Activated effector memory CD4-positive, alpha-beta T cell treated with Interleukin-2 at 50 U/mL for 16 hours (primary cell): ENCODE results near the gene THOC6.

Source experiments
- DNase-seq: peaks from one replicate; pipeline ENCODE4 v3.0.0-alpha.2; 2020

Gene THOC6

GRCh38 chr16:3023669-3024478 is at the start of gene THOC6, which contains the start of gene HCFC1R1:
THOC6 (plus strand) TSS chr16:3024035; CDS start chr16:3024327, 292 bp downstream.
HCFC1R1 (minus strand) TSS chr16:3023942; CDS start chr16:3023941, 1 bp downstream.
- DNase-seq, result peak; percentile 93

DNA sequence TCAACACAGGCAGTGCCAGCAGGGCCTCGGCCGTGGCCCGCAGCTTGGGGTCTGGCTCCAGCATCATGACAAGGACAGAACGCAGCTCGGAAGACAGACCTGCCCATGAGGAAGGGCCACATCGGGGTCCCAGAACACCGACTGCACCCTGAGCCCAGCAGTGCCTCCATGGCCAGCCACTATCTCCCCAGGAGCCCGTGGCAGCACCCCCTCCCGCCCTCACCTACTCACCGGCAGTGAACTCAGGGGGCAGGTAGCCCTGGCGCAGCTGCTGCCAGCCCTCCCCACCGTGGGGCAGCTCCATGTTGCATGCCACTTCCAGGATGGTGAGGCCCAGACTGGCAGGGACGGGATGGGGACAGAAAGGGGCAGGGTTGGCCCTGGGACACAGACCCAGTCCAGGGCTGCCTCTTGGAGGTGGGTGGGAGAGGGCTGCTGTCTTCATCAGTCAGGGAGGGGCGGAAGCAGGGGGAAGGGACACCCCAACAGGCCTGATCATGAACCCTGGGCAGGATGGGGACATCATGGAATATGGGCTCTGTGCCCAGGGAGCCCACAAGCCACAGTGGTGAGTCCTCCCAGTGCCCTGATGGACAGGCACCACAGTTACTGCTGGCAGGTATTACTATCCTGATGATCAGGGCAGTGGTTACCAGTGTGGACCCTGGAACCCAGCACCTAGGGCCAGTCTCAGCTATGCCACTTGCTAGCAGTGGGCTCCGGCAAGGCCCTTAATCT is 49.3 kb upstream of the THOC6 start:
- no peak for DNase-seq

DNA sequence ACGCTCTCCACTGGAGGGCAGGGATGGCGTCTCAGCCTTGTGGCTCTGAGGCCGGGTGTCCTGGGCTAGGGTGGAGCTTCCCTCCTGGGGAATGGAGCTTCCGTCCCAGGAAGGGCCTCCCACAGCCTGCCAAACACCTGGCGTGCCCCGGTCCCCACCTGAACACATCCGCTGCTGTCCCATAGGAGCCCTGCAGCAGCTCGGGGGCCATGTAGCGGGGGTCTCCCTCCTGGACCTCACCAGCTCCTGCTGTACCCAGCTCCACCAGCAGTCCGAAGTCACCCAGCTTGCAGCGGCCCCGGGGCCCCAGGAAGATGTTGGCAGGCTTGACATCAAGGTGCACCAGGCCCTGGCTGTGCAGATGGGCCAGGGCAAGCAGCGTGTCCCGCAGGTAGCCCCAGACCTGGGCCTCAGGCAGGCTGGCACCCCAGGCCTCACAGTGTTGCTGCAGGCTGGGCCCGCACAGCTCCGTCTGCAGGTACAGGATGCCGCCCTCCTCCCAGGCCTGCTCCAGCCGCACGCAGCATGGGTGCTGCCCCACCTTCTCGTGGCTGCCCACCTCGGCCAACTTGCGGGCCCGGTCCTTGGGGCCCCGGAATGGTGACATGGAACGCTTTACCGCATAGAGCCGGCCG is 48.6 kb upstream of the THOC6 start:
- DNase-seq, result no peak

- no peak for DNase-seq
Measured at GRCh38 chr16:2976201-2976600, 47.6 kb upstream of the THOC6 start.

- DNase-seq, result no peak
Measured at GRCh38 chr16:2976673-2977072, 47.2 kb upstream of the THOC6 start.

GRCh38 chr16:2977440-2977839 is 46.4 kb upstream of the THOC6 start:
- DNase-seq, result no peak

DNA sequence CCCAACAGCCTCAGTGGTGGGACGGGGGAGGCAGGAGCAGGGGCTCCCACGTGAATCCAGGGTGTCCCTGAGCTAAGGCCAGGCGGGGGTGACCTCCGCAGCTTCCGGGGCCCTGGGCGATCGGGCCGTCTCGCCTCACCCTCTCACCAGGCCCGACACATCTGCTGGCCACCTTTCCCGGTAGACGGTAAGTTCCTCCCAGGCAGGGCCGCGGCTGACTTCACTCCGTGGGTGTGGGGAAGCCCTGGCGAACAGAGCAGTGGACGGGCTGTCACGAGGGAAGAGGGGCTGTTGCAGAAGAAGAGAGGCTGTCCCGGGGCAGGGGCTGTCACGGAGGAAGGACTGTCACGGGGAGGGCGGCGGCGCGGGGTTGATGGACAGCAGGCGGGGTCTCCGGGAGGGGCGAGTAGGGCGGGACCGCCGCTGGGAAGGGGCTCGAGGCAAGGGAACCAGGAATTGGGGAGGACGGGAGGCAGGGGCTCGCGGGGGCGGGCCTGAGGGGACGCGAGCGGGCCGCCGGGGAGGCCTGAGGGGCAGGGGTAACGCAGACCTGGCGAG is 44.1 kb upstream of the THOC6 start:
- no peak for DNase-seq

GRCh38 chr16:2980227-2981176 is 43.3 kb upstream of the THOC6 start, which contains the start of gene PKMYT1:
PKMYT1 (minus strand) TSS chr16:2980446; CDS start chr16:2979657, 789 bp downstream.
- peak; percentile 93 for DNase-seq

- no peak for DNase-seq
Measured at GRCh38 chr16:2981177-2981898, 42.5 kb upstream of the THOC6 start.

- DNase-seq, result no peak
Measured at GRCh38 chr16:2981899-2982250, 42.0 kb upstream of the THOC6 start.

DNA sequence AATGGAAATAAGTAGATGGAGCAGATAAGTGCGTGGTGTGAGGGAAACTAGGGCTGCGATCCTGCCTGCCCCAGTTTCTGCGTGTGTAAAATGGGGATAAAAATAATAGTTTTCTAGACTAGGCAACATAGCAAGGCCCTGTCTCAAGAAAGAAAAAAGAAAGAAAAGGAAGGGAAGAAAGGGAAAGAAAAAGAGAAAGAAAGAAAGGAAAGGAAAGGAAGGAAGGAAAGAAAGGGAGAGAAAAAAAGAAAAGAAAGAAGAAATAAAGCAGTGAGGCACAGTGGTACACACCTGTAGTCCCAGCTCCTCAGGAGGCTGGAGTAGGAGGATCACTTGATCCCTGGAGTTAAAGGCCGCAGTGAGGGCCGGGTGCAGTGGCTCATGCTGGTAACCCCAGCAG is 41.4 kb upstream of the THOC6 start:
- DNase-seq, result no peak

DNA sequence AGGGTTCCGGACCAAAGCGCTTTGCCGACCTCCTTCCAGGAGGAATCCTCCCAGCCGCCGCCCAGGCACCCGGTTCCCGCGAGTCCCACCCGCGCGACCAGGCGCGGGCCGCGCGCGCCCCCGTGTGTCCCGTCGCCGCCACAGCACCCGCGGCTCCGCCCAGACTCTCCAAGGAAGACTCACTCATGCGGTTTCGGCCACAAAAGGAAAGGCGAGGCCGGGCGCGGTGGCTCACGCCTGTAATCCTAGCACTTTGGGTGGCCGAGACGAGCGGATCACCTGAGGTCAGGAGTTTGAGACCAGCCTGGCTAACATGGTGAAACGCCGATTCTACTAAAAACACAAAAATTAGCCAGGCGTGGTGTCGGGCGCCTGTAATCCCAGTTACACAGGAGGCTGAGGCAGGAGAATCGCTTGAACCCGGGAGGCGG is 40.1 kb upstream of the THOC6 start:
- DNase-seq, result peak; percentile 57

DNA sequence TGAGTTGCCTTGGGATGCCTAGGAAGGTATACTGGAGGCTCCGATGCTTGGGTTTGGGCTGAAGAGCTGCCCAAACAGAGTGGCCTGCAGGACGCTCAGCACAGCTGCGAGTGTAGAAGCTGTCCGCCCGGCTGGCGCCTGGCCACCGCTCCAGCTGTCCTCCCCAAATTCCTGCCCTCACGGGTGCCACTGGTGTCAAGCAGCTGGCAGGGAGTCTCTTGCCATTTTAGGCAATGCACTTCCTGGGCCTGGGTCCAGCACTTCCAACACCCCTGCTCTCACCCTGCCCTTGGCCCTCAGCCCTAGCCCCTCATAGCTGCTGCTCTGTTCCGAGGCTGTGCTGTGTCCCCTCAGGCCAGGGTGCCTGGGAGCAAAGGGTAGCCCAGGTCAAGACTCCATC is 38.4 kb upstream of the THOC6 start:
- DNase-seq, result no peak

- DNase-seq, result no peak
Measured at GRCh38 chr16:2985893-2986355, 37.9 kb upstream of the THOC6 start.

DNA sequence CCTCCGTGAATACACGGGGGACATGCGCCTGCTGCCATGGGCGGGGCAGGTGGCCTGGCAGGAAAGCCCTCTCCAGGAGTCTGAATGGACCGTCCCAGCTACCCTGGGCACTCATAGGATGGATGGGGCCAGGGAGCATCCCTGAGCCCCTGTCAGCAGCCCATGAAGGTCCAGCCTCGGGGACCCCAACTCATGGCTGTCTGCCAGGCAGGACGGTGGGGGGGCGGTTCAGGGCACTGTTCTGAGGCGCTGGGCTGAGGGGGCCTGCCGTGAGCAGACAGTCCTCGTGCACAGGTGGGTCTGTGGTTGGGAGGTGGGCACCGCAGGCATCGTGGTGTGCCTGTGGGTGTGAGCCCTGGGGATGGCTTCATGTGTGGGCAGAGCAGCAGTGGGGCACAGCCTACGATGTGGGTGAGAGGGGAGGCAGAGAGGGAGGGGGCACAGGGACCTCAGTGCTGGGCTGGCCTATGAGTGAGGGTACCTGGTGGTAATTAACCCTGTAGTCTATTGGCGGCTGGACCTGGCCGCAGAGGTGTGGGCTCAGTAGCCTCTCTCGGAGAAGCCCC is 37.1 kb upstream of the THOC6 start:
- DNase-seq, result no peak

DNA sequence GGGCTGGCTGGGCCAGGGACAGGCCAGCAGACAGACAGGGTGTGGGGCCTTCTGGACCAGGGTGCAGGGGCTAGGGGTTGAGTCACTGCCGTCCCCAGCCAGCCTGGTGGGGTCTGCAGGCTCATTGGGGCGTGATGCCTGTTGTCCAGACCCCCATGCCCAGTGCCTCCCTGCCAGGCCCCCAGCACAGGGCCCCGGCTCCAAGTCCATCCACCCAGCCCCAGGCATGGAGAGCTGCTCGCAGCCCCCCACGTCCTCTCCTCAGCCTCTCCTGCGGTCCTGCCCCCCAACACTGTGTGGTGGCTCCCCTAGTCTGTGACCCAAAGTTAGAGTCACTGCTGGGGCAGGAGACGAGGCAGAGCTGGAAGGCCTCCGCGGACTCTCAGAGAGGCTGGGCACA is 36.5 kb upstream of the THOC6 start:
- no peak for DNase-seq

GRCh38 chr16:2987833-2988232 is 36.0 kb upstream of the THOC6 start:
- no peak for DNase-seq

GRCh38 chr16:2988590-2989099 is 35.2 kb upstream of the THOC6 start:
- no peak for DNase-seq

GRCh38 chr16:2990891-2991290 is 32.9 kb upstream of the THOC6 start:
- no peak for DNase-seq

DNA sequence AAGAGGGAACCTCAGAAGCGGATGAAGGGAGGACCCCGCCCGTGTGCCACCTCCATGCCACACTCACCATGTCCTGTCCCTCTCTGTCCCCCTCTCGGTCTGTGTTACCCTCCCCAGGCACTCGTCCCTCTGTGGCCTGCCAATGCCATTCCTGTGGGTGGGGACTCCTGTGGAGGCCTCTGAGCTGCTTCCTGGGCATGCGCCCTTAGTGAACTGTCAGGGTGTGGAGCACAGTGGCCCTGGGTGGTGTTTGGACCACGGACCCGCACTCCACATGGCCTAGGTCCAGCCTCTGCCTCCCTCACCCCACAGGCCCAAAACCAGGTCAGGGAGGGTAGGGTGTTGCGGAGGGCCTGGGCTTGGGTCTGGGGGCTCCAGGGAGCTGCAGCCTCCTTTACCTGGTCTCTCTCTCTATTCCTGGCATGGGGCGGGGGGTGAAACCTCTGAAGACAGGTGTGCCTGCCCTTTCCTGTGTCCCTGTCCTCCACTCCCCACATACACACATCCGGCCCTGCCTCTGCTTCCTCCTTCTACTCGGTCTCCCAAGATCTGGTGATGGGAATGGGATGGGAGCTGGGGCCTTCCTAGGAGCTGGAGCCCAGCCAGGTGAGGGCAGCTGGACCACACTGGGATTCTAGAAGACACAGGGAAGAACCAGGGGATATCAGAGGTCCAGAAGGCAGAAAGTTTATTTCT is 32.1 kb upstream of the THOC6 start:
- DNase-seq, result no peak
